ENCODE measurements around the gene GEMIN7.

Gene GEMIN7

GRCh38 chr19:45046355-45046754, 32.7 kb upstream of the GEMIN7 start:
- Histone ChIP-seq H3K9ac (ENCODE audit: low read depth, low read length) (no peak overlapping the region), H3K4me1 (ENCODE audit: insufficient read depth, low read length) (no peaks in the 10 kb centered on the region), H3K36me3 (ENCODE audit: insufficient read depth, low read length) (peaks cover 58% of the 10 kb centered on the region), H3K27ac (ENCODE audit: low read depth, low read length) (no peak overlapping the region), H3K4me3 (ENCODE audit: low read length) (no peak overlapping the region), H3K9me3 (ENCODE audit: insufficient read depth, low read depth, low read length) (no peaks in the 10 kb centered on the region), H3K27me3 (ENCODE audit: insufficient read depth, low read length) (no peaks in the 10 kb centered on the region)
- 96% methylated on average over 7 of the region's 7 CpGs for WGBS

- Histone ChIP-seq H3K9me3 (ENCODE audit: insufficient read depth, low read depth, low read length) (no peaks in the 10 kb centered on the region), H3K4me1 (ENCODE audit: insufficient read depth, low read length) (no peaks in the 10 kb centered on the region), H3K36me3 (ENCODE audit: insufficient read depth, low read length) (peaks cover 54% of the 10 kb centered on the region), H3K9ac (ENCODE audit: low read depth, low read length) (no peak overlapping the region), H3K27me3 (ENCODE audit: insufficient read depth, low read length) (no peaks in the 10 kb centered on the region), H3K27ac (ENCODE audit: low read depth, low read length) (no peak overlapping the region), H3K4me3 (ENCODE audit: low read length) (no peak overlapping the region)
- 96% methylated on average over 7 of the region's 7 CpGs for WGBS
Observed at GRCh38 chr19:45047188-45047797, 31.8 kb upstream of the GEMIN7 start.

- Histone ChIP-seq H3K9me3 (ENCODE audit: insufficient read depth, low read depth, low read length) (no peaks in the 10 kb centered on the region), H3K27me3 (ENCODE audit: insufficient read depth, low read length) (no peaks in the 10 kb centered on the region), H3K36me3 (ENCODE audit: insufficient read depth, low read length) (peaks cover 51% of the 10 kb centered on the region), H3K27ac (ENCODE audit: low read depth, low read length) (no peak overlapping the region), H3K4me3 (ENCODE audit: low read length) (no peak overlapping the region), H3K9ac (ENCODE audit: low read depth, low read length) (no peak overlapping the region), H3K4me1 (ENCODE audit: insufficient read depth, low read length) (no peaks in the 10 kb centered on the region)
- 95% methylated on average over 8 of the region's 8 CpGs for WGBS
Observed at GRCh38 chr19:45049073-45049736, 29.9 kb upstream of the GEMIN7 start.

DNA sequence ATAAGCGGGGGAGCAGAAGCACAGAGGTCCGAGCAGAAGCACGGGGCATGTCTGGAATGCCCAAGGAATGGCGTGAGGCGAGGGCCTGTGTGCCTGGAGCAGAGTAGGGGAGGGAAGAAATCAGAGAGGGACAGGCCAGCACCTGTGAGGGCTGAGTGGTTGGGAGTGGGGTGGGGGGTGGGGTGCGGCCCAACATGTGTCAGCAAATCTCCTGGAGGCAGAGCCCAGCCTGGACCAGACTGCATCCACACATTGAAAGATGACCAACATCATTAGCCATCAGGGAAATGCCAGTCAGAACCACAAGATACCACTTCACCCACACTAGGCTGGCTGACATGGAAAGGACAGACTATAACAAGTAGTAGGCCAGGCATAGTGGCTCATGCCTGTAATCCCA, 29.0 kb upstream of the GEMIN7 start:
- peaks cover 50% of the 10 kb centered on the region for H3K36me3 ChIP-seq (ENCODE audit: insufficient read depth, low read length)
- H3K9me3 ChIP-seq (ENCODE audit: insufficient read depth, low read depth, low read length) = no peaks in the 10 kb centered on the region
- 96% methylated on average over 6 of the region's 6 CpGs for WGBS
- H3K27ac ChIP-seq (ENCODE audit: low read depth, low read length) = no peak overlapping the region
- H3K9ac ChIP-seq (ENCODE audit: low read depth, low read length) = no peak overlapping the region
- H3K4me3 ChIP-seq (ENCODE audit: low read length) = no peak overlapping the region
- H3K27me3 ChIP-seq (ENCODE audit: insufficient read depth, low read length) = no peaks in the 10 kb centered on the region
- no peaks in the 10 kb centered on the region for H3K4me1 ChIP-seq (ENCODE audit: insufficient read depth, low read length)

GRCh38 chr19:45051929-45052579, 27.0 kb upstream of the GEMIN7 start:
- 91% methylated on average over 9 of the region's 9 CpGs for WGBS
- Histone ChIP-seq H3K27ac (ENCODE audit: low read depth, low read length) (no peak overlapping the region), H3K36me3 (ENCODE audit: insufficient read depth, low read length) (peaks cover 48% of the 10 kb centered on the region), H3K9me3 (ENCODE audit: insufficient read depth, low read depth, low read length) (no peaks in the 10 kb centered on the region), H3K9ac (ENCODE audit: low read depth, low read length) (no peak overlapping the region), H3K4me1 (ENCODE audit: insufficient read depth, low read length) (no peaks in the 10 kb centered on the region), H3K27me3 (ENCODE audit: insufficient read depth, low read length) (no peaks in the 10 kb centered on the region), H3K4me3 (ENCODE audit: low read length) (no peak overlapping the region)

DNA sequence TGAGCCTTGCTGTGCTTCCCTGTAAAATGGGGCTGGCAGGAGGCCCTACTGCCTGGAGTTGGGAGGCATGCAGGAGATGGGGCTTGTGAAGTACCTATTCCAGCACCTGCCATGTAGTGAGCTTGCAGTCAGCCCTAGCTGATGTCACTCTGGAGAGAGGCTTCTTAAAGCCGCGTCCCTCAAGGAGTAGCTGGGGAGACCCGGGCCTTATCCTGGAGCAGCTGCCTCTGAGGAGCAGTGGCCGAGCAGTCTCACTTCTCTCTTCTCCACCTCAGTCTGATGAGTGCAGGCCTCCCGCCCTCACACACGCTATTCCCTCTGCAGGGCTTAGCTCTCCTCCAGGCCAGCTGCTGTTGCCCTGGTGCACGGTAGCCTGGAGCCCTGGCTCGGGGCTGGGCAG, 22.2 kb upstream of the GEMIN7 start:
- Histone ChIP-seq H3K27ac (ENCODE audit: low read depth, low read length) (no peak overlapping the region), H3K9me3 (ENCODE audit: insufficient read depth, low read depth, low read length) (no peaks in the 10 kb centered on the region), H3K9ac (ENCODE audit: low read depth, low read length) (no peak overlapping the region), H3K4me3 (ENCODE audit: low read length) (no peak overlapping the region), H3K36me3 (ENCODE audit: insufficient read depth, low read length) (peaks cover 88% of the 10 kb centered on the region), H3K4me1 (ENCODE audit: insufficient read depth, low read length) (no peaks in the 10 kb centered on the region), H3K27me3 (ENCODE audit: insufficient read depth, low read length) (no peaks in the 10 kb centered on the region)
- 95% methylated on average over 8 of the region's 8 CpGs for WGBS

GRCh38 chr19:45057444-45057843, 21.6 kb upstream of the GEMIN7 start:
- no peak overlapping the region for H3K27ac ChIP-seq (ENCODE audit: low read depth, low read length)
- no peaks in the 10 kb centered on the region for H3K9me3 ChIP-seq (ENCODE audit: insufficient read depth, low read depth, low read length)
- H3K27me3 ChIP-seq (ENCODE audit: insufficient read depth, low read length) = no peaks in the 10 kb centered on the region
- peaks cover 89% of the 10 kb centered on the region for H3K36me3 ChIP-seq (ENCODE audit: insufficient read depth, low read length)
- no peaks in the 10 kb centered on the region for H3K4me1 ChIP-seq (ENCODE audit: insufficient read depth, low read length)
- H3K4me3 ChIP-seq (ENCODE audit: low read length) = no peak overlapping the region
- no peak overlapping the region for H3K9ac ChIP-seq (ENCODE audit: low read depth, low read length)
- WGBS = 94% methylated on average over 9 of the region's 9 CpGs

DNA sequence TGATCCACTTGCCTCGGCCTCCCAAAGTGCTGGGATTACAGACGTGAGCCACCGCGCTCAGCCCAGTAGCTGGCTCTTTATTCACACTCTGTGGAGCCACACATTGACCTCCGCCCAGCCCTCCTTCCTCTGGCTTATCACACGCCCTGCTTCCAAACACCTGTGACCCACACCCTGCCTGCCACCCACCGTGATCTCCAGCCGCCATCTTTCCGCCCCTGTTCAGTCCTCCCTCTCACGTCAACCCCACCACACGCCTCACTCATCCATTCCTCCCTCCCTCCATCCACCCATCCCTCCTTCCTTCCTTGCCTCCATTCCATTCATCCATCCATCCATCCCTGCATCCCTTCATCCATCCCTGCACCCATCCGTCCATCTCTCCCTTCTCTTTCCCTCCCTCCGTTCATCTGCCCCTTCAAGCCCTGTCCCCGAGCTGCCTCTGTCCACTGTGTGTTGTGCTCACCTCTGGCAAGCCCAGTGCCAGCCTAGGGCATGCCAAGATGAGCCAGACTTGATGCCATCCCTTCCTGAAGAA, 20.4 kb upstream of the GEMIN7 start:
- no peaks in the 10 kb centered on the region for H3K9me3 ChIP-seq (ENCODE audit: insufficient read depth, low read depth, low read length)
- H3K36me3 ChIP-seq (ENCODE audit: insufficient read depth, low read length) = peaks cover 92% of the 10 kb centered on the region
- no peak overlapping the region for H3K9ac ChIP-seq (ENCODE audit: low read depth, low read length)
- H3K27me3 ChIP-seq (ENCODE audit: insufficient read depth, low read length) = no peaks in the 10 kb centered on the region
- no peak overlapping the region for H3K4me3 ChIP-seq (ENCODE audit: low read length)
- WGBS = 92% methylated on average over 14 of the region's 14 CpGs
- H3K4me1 ChIP-seq (ENCODE audit: insufficient read depth, low read length) = no peaks in the 10 kb centered on the region
- H3K27ac ChIP-seq (ENCODE audit: low read depth, low read length) = no peak overlapping the region

GRCh38 chr19:45059258-45059965, 19.6 kb upstream of the GEMIN7 start:
- no peaks in the 10 kb centered on the region for H3K27me3 ChIP-seq (ENCODE audit: insufficient read depth, low read length)
- no peak overlapping the region for H3K27ac ChIP-seq (ENCODE audit: low read depth, low read length)
- H3K4me3 ChIP-seq (ENCODE audit: low read length) = no peak overlapping the region
- 78% methylated on average over 16 of the region's 16 CpGs for WGBS
- no peaks in the 10 kb centered on the region for H3K4me1 ChIP-seq (ENCODE audit: insufficient read depth, low read length)
- H3K36me3 ChIP-seq (ENCODE audit: insufficient read depth, low read length) = peaks cover 94% of the 10 kb centered on the region
- no peaks in the 10 kb centered on the region for H3K9me3 ChIP-seq (ENCODE audit: insufficient read depth, low read depth, low read length)
- H3K9ac ChIP-seq (ENCODE audit: low read depth, low read length) = no peak overlapping the region

GRCh38 chr19:45061965-45062364, 17.1 kb upstream of the GEMIN7 start:
- H3K27ac ChIP-seq (ENCODE audit: low read depth, low read length) = no peak overlapping the region
- H3K36me3 ChIP-seq (ENCODE audit: insufficient read depth, low read length) = peaks cover 84% of the 10 kb centered on the region
- H3K4me3 ChIP-seq (ENCODE audit: low read length) = no peak overlapping the region
- no peaks in the 10 kb centered on the region for H3K4me1 ChIP-seq (ENCODE audit: insufficient read depth, low read length)
- H3K27me3 ChIP-seq (ENCODE audit: insufficient read depth, low read length) = no peaks in the 10 kb centered on the region
- WGBS = 97% methylated on average over 4 of the region's 4 CpGs
- no peaks in the 10 kb centered on the region for H3K9me3 ChIP-seq (ENCODE audit: insufficient read depth, low read depth, low read length)
- no peak overlapping the region for H3K9ac ChIP-seq (ENCODE audit: low read depth, low read length)
